Measurements from ENCODE around the gene SLC26A1.

The SLC26A1 gene

DNA sequence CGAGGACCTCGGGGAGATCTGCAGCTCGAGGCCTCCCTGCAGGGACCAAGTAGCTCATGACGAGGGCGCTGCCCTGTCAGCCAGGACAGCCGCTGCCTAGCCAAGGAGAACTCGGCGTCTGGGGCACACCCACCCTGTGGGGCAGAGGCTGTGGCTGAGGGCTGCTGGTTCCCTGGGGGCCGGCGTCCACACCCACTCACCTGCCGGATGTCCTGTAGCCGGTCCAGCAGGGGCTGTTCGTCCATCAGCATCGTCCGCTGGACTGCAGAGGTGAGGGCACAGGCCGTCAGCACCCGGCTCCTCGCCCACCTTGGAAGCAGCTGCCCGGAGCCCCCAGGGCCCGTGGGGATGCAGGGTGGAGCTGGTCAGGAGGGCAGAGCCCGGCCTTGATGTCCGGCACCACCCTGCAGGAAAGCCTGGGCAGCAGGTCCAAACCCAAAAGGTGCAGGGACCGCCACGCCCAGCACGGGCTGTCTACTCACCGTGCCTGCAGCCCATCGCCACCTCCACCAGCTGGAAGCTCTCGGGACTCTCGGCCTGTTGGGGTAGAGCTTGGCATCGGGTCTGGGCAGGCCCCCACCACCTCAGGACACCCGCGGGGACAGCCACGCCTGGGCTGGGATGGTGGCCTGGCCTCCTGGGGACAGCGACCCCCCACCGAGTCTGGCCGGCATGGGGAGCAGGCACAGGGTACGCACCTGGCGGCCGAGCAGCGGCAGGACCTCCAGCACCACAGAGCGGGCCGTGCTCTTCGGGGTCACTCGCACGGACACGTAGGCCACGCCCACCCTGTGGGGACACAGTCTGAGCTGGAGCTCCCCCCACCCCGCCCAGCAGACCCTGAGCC is 26.7 kb downstream of the SLC26A1 start:
- no peak for DNase-seq (ENCODE audit: low read depth in 2 of 2, low spot score in 1 of 2)

DNA sequence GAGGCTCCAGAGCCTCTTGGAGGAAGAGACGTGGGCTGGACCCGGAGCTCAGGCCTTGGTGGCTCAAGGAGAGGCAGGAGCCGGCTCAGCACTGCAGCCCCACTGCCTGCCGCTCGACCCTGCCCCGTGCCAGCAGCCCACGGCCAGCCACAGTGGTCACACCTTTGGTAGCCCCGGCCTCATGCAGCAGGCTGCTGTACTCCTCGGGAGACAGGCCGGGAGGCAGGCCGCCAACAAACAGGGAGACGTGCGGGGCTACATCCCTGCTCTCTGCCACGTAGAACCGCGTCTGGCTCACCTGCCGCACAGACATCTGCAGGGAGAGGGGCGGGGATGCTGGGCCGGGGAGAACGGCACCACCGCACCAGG is 27.5 kb downstream of the SLC26A1 start:
- no peak for DNase-seq (ENCODE audit: low read depth in 2 of 2, low spot score in 1 of 2)

DNA sequence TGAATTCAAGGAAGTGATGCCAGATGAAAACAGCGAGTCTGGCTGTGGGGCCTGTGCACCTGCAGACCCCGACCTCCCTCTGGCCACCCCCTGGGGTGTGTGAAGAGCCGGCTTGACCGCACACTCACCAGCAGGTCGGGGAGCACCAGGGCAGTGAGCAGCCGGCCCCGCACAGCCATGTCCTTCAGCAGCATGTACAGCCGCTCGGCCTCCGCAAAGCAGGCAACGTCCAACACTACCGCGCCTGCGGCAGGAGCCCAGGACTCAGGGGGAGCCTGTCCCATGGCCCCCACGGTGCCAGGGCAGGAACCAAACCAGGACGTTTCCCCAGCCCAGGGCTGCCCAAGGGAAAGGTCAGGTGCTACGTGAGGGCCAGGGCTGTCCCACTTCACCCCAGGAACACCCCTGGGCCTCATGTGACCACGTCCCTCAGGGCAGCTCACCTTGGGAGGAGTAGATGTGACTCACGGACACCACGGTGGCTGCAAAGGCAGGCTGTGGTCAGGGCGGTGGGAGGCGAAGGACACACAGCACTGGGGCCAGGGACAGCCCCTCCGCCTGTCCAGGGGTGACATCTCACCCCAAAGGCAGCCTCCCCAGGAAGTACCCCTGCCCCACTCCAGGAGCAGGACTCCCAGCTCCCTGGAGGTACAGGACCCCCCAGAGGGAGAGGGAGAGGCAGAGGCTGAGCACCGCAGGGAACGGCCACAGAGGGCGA is 28.0 kb downstream of the SLC26A1 start:
- DNase-seq (ENCODE audit: low read depth in 2 of 2, low spot score in 1 of 2): no peak

DNA sequence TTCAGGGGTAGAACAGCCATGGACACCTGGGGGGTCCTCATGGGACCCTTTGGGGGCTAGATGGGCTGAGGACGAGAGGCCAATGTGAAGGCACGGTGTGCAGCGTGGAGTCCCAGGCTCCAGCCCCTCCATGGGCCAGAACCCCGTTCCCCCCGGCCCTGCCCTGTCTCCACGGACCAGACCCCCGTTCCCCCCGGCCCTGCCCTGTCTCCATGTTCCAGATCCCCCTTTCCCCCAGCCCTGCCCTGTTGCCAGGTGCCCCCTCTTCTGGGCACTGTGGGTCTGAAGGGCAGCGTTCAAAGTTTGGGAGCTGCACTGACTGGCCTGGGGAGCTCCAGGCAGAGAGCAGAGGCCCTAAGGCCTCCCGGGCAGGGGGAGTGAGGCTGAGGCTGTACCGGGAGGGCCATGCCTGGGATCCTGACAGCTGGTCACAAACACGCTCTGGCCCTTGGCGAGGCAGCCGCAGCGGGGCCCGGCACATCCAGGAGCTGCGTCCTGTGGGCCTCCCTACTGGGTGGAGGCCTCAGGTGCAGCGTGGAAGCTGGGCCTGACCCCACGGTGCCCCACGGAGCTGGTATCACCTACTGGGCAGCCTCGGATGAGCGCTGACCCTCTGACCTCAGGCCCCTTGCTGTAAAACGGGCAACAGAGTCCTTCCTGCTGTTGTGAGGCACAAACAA is 28.7 kb downstream of the SLC26A1 start:
- DNase-seq (ENCODE audit: low read depth in 2 of 2, low spot score in 1 of 2): no peak

DNA sequence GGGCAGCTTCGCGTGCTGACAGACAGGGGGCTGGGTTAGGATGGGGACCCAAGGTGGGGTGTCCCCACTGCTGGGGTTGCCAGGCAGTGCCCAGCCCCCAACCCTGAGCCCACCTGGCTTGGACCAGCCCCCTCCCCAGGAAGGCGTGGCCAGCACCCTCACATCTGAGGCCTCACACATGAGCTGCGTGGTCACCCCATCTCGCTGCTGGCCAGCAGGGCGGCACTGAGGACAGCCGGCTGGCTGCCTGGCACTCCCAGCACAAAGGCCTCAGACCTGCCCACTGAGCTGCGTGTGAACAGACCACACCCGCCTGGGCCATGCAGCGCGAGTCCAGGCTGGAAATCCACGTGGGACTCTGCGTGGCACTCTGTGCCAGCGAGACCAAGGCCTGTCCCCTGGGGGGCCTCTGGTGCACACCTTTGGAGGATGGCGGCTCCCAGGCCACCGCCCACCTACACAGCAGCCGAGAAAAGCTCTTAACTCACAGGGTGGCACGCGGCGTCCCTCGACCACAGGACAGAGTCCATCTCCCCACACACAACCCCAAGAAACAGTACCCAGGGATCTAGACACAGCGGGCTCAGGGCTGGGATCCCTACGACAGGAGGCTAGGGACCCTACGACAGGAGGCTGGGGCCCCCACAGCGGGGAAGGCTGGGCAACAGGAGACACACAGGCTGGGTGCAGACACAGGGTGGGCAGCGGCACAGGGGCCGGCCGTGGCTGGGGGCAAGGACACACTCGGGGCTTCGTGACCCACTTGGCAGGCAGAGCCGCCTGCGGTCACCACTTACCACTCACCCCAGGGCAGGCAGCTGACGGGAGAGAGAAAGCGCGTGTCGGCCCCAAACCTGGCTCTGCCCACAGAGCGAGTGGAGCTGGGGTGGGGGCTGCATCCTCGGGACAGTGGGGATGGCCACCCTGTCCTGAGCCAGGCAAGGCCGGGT is 29.7 kb downstream of the SLC26A1 start:
- DNase-seq (ENCODE audit: low read depth in 2 of 2, low spot score in 1 of 2): no peak

DNA sequence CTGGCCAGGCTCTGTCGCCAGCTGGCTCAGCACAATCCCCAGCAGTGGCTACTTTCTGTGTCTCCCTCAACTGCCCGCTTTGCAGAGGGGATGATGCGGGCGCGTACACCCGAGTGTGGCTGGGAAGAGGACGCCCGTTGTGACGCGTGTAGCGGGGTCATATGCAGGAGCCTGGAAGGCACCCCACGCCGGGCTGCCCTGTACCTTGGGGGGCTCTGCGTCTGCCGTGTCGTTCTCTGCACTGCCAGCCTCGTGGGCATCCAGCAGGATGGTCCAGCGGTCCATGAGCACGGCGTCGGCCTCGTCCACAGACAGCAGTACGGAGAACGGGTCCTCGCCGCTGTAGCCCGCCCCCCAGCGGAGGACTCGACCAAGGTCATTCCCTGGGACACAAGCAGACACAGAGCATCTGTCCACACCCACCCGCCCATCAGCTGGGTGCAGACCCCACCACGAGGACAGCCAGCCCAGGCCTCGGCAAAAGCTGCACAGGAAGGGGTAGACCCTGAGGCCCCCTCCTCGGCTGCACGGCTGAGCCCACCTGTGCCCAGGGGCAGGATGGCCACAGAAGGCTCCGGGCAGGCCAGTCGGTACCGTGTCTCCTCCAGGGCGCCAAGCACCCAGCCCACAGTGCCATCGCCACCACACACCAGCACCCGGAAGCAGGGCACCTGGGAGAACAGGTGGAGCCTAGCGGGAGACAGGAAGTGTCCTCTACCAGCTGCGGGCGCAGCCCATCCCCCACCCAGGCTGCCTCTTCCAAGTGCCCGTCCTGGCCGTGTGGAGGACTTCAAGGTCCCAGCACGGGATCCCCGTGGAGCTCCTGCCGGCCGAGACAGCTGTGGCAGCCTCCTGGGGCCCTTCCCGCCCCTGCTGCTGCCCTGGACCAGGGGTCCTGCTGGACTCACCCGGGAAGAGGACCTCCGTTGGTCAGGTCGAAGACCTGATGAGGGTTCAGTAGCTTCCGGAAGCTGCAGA is 30.7 kb downstream of the SLC26A1 start:
- DNase-seq (ENCODE audit: low read depth in 2 of 2, low spot score in 1 of 2): no peak

DNA sequence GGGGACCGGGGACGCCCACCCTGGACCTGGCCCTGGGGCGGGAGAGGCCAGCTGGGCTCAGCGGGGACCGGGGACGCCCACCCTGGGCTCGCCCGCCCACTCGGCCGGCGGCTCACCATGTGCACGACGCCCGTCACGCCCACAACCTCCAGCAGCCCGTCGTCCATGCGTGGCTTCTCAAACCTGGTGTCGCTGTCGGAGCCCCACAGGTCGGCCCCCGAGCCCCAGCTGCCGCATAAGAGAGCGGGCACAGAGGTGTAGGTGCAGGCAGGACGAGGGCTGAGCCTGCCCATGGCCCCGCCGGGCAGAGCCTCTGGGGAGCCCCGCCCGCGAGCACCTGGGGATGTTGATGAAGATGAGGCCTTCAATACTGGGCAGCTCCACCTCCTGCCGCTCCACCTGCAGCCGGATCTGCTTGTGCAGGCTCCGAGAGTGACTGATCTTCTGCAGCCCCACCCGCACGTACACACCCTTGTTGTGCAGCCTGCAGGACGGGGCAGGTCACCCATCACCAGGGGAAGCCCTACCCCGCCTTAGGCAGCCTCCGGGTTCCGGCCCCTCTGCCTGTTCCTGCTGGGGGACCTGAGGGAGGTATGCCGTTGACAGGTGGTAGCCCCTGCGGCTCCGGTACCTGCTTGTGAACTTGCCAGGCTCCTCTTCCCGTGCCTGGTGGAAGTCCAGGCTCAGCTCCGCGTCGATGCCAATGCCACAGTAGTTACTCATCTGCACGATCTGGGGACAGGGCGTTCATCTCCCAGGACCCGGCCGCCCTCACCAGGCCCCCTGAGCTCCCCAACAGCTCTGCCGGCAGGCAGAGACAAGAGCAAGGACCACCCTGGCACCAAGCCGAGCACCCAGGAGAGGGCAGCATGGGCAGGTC is 31.6 kb downstream of the SLC26A1 start:
- DNase-seq (ENCODE audit: low read depth in 2 of 2, low spot score in 1 of 2): no peak

DNA sequence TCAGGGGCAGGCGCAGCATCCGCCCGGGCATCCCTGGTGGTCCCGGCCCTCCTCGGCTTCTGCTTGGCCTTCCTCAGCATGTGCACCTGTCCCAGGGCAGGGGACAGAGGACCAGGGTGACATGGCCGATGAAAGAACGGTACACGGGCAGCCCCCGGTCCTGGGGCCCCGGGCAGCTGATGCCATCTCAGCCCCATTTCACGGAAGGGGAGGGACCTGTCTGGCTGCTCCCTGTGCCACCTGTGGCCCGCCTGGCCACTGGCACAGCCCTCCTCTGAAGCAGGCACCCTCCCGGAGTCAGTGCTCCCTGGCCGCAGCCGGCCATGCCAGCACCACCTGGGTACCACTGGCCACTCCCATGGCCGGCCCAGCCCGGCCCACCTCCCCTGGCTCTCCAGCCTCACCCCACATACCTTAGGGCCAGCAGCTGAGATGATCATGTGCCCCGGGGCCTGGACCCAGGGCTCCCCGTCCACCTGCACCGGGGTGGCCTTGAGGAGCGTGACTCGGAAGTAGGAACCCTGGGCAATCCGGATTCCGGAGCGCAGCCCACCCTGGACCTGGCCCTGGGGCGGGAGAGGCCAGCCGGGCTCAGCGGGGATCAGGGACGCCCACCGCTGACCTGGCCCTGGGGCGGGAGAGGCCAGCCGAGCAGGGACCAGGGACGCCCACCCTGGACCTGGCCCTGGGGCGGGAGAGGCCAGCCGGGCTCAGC is 32.4 kb downstream of the SLC26A1 start:
- no peak for DNase-seq (ENCODE audit: low read depth in 2 of 2, low spot score in 1 of 2)

DNA sequence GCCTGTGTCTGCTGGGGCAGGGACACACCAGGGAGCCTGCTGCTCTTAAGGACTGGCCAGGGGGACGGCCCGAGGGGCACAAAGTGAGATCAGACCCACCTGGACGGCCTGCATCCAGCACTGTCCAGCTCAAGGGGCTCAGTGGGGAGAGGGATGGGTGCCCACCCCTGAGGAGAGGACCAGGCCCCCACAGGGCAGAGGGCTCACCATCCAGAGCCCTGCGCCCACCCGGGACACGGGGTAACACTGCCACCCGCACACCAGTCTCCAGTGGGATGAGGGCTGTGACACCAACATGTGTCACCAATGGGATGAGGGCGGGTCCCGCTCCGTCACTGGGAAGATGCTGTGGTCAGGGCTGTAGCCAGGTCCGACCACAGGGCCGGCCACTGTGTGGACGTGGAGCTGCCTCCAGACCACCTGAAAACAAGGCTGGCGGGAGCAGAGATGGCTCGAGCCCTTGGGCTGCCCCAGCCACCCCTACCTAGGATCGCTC is 33.0 kb downstream of the SLC26A1 start:
- DNase-seq (ENCODE audit: low read depth in 2 of 2, low spot score in 1 of 2): no peak

DNA sequence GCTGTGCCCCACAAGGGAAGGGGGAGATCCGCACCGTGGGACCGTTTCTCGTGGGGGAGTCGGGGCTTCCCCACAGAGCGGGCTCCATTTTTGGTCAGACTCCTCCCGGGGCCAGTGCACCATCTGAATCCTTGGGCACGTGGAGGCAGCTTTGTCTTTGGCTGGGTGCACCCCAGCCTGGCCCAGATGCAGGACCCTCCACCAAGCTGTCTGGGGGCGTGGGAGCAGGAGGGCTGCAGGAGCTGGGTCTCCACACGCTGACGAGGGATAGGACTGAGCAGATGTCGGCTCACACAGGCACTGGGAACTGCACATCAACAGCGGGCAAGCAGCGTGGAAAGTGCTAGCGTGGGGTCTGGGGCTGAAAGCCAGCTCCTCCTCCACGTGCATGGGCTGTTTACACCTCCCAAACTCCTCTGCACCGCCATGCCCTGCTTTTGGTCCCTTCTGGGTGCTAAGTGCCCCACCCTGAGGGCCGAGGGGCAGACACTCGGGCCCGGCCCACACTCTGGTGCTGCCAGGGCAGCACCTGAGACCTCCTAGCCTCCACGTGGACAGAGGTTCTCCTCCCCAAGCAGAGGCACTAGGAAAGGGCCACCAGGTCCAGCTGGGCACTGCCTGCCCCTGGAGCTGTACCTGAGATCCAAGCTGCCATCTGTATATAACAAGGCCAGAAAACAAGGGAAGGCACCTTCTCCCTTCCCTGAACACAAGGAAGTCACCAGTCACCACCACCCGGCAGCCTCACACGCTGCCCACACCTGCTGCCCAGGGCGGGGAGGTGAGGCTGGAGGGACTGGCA is 33.7 kb downstream of the SLC26A1 start:
- no peak for DNase-seq (ENCODE audit: low read depth in 2 of 2, low spot score in 1 of 2)

DNA sequence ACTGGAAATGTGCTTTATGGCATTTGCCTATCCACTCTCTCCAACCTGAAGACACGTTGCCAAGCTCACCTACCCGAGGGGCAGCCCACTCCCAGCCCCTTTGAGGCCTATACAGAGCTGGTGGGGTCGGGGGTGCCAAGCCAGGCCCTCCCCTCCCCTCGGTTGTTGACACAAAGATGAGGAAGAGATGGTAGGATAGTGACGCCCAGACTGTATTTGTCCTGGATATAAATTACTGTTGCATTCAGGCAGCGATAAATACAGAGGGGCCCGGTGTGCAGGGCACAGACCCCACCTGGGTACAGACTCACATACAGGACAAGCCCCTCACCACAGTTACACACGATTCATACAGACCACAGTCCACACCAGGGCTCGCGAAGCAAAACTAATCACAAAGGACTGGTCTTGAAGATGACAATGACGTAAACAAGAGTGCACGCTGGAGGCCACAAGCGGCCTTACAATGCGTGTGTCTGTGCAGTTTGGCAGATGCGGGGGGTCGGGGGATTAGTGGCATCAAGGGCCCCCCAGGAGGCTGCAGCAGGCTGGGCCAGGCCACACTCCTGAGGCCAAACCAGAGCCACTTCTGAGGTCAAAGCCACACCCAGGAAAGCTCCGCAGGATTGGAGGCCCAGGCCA is 34.4 kb downstream of the SLC26A1 start:
- no peak for DNase-seq (ENCODE audit: low read depth in 2 of 2, low spot score in 1 of 2)

DNA sequence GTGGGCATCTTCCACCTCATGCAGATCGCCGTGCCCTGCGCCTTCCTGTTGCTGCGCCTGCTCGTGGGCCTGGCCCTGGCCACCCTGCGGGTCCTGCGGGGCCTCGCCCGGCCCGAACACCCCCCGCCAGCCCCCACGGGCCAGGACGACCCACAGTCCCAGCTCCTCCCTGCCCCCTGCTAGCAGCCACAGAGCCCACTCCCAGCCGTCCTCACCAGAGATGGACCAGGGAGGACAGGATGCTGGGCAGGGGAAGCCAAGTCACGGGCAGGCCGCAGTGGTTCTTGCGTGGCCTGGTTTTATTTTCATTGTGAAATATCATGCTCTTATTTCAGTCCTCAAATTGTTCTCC is 34.9 kb downstream of the SLC26A1 start:
- no peak for DNase-seq (ENCODE audit: low read depth in 2 of 2, low spot score in 1 of 2)

DNA sequence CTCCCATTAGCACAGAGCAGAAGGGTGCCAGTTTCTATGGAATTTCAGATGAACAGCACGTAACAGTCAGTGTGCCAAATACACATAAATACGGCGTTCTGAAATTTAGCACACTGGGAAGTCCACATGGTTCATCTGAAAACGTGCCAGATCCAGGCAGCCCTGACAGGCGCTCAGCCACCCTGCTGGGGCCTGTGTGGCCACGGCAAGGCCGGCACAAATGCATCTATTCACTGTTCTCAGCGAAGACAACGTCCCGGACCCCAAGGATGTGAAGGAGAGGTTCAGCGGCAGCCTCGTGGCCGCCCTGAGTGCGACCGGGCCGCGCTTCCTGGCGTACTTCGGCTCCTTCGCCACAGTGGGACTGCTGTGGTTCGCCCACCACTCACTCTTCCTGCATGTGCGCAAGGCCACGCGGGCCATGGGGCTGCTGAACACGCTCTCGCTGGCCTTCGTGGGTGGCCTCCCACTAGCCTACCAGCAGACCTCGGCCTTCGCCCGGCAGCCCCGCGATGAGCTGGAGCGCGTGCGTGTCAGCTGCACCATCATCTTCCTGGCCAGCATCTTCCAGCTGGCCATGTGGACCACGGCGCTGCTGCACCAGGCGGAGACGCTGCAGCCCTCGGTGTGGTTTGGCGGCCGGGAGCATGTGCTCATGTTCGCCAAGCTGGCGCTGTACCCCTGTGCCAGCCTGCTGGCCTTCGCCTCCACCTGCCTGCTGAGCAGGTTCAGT is 35.5 kb downstream of the SLC26A1 start:
- DNase-seq (ENCODE audit: low read depth in 2 of 2, low spot score in 1 of 2): no peak

DNA sequence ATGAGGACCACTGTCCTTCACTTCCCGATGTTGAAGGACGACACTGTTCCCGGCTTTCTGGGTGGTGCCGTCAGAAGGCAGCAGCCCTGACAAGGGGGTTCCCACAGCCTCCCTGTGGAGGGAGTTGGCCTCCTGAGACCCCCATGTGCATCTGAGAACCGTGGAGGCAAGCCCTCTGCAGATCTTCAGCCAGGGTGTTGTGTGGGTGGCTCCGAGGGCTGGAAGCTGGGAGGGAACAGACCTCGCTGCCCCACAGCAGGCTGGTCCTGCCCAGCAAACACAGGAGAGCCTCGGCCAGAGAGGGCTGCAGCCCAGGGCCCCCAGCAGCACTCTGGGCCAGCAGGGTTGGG is 36.0 kb downstream of the SLC26A1 start:
- no peak for DNase-seq (ENCODE audit: low read depth in 2 of 2, low spot score in 1 of 2)

DNA sequence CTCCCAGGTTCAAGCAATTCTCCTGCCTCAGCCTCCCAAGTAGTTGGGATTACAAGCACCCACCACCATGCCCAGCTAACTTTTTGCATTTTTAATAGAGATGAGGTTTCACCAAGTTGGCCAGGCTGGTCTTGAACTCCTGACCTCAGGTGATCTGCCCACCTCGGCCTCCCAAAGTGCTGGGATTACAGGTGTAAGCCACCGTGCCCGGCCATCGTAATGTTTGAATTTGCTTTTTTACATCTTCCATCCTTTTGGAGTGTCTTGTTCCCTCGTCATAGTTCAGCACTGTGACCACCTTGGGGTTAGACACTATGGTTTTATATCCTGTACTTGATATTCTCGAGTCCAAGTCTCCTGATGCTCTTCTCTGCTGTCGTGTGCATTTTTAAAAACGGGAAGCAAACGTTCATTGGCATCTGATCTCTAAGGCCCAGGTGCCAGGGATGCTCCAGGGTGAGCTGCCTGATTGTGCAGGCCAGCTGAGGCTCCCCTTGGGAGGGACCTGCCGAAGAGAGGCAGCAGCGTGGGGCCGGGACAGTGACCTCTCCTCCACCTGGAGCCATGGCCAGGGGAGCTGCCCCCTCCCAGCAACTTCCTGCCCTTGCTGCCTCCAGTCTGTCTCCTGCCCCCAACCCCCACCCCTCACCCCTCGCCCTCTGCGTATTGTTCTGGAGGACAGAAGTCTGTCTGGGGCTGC is 36.5 kb downstream of the SLC26A1 start:
- no peak for DNase-seq (ENCODE audit: low read depth in 2 of 2, low spot score in 1 of 2)

DNA sequence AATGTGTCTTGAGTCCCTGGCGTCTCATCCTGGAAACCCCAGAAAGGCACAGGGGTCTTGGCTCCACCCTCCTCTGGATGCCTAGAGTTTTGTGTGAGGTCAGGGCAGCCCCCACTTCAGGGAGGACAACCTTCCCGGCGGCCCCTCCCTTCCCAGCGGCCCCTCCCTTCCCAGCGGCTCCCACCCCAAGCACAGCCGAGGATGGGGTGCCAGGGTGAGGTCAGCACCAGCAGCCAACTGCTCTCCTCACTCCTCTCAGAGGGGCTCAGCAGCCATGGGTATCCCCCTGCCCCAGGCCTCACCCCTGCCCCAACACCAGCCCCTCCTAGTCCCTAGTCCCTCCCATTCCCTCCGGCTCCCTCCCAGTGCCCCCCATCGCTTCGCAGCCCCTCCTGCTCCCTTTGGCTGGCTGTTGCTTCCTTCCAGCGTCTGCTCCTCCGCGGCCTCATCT is 37.2 kb downstream of the SLC26A1 start:
- no peak for DNase-seq (ENCODE audit: low read depth in 2 of 2, low spot score in 1 of 2)

All from stimulated activated CD8-positive, alpha-beta memory T cell treated with anti-CD3 and anti-CD28 coated beads, Interleukin-4, amount 100 ng/mL, for 4 hours (primary cell).